Endothelial cell of umbilical vein (primary cell): ENCODE measurements around the gene GLOD4.

ENCODE experiments used
- EZH2 ChIP-seq: IDR thresholded peaks from 2 replicates; pipeline ENCODE4 v1.6.1; 2012; ENCODE audit warnings: borderline replicate concordance, low read depth, mild to moderate bottlenecking, moderate library complexity, low read length, inconsistent platforms; ENCODE audit not compliant: severe bottlenecking
- FOS ChIP-seq: IDR thresholded peaks from 2 replicates; pipeline ENCODE4 v1.6.1; 2011; ENCODE audit warnings: mild to moderate bottlenecking, low read length, moderate library complexity, borderline replicate concordance; ENCODE audit not compliant: insufficient read depth
- TF ChIP-seq, protein P1 (sequence below), 2 donors: IDR thresholded peaks; 1 replicate in 1 of 2; 2 replicates in 1 of 2; pipeline ENCODE4 v1.5.1; 2011; ENCODE audit warnings: low read length in 2 of 2, mild to moderate bottlenecking in 2 of 2, moderate library complexity in 2 of 2, control low read depth in 1 of 2, inconsistent platforms in 1 of 2, low read depth in 1 of 2; ENCODE audit not compliant: insufficient read depth in 1 of 2; ENCODE audit errors: extremely low read depth in 1 of 2
- TF ChIP-seq, protein P2 (sequence below): IDR thresholded peaks from 2 replicates; pipeline ENCODE4 v1.6.1; 2011; ENCODE audit not compliant: insufficient read depth, insufficient read length

GRCh38 chr17:819251-819650 lies 37.2 kb upstream of the GLOD4 start:
- TF ChIP-seq FOS: no peak
- TF ChIP-seq EZH2: no peak
- TF ChIP-seq, protein P1, sequence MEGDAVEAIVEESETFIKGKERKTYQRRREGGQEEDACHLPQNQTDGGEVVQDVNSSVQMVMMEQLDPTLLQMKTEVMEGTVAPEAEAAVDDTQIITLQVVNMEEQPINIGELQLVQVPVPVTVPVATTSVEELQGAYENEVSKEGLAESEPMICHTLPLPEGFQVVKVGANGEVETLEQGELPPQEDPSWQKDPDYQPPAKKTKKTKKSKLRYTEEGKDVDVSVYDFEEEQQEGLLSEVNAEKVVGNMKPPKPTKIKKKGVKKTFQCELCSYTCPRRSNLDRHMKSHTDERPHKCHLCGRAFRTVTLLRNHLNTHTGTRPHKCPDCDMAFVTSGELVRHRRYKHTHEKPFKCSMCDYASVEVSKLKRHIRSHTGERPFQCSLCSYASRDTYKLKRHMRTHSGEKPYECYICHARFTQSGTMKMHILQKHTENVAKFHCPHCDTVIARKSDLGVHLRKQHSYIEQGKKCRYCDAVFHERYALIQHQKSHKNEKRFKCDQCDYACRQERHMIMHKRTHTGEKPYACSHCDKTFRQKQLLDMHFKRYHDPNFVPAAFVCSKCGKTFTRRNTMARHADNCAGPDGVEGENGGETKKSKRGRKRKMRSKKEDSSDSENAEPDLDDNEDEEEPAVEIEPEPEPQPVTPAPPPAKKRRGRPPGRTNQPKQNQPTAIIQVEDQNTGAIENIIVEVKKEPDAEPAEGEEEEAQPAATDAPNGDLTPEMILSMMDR (IDR thresholded peaks at IDR 0.05; ENCODE audit: extremely low read depth in 1 of 2, insufficient read depth in 1 of 2, low read depth in 1 of 2, low read length in 2 of 2): no peak
- TF ChIP-seq, protein P2, sequence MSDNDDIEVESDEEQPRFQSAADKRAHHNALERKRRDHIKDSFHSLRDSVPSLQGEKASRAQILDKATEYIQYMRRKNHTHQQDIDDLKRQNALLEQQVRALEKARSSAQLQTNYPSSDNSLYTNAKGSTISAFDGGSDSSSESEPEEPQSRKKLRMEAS: no peak
